SH-SY5Y (cell line): ENCODE measurements around the gene ARHGEF40.

Experiments used
- GATA2 ChIP-seq: IDR thresholded peaks from 2 replicates; pipeline ENCODE4 v1.6.1; 2011; ENCODE audit warnings: mild to moderate bottlenecking, low read depth, low read length
- GATA3 ChIP-seq: IDR thresholded peaks from 2 replicates; pipeline ENCODE4 v1.6.1; 2011; ENCODE audit warnings: low read depth, mild to moderate bottlenecking, low read length, moderate library complexity

- no peak for TF ChIP-seq GATA2
- no peak for TF ChIP-seq GATA3
These were observed 7.6 kb downstream of the ARHGEF40 start for GRCh38 chr14:21077672-21078071.
